ENCODE measurements around the gene RAP1GAP2.
"Not testable (repeated sequence)": the region's sequence is repeated elsewhere in the genome, so short reads cannot be mapped to it uniquely, and the experiment has no call there.

RAP1GAP2 gene

DNA sequence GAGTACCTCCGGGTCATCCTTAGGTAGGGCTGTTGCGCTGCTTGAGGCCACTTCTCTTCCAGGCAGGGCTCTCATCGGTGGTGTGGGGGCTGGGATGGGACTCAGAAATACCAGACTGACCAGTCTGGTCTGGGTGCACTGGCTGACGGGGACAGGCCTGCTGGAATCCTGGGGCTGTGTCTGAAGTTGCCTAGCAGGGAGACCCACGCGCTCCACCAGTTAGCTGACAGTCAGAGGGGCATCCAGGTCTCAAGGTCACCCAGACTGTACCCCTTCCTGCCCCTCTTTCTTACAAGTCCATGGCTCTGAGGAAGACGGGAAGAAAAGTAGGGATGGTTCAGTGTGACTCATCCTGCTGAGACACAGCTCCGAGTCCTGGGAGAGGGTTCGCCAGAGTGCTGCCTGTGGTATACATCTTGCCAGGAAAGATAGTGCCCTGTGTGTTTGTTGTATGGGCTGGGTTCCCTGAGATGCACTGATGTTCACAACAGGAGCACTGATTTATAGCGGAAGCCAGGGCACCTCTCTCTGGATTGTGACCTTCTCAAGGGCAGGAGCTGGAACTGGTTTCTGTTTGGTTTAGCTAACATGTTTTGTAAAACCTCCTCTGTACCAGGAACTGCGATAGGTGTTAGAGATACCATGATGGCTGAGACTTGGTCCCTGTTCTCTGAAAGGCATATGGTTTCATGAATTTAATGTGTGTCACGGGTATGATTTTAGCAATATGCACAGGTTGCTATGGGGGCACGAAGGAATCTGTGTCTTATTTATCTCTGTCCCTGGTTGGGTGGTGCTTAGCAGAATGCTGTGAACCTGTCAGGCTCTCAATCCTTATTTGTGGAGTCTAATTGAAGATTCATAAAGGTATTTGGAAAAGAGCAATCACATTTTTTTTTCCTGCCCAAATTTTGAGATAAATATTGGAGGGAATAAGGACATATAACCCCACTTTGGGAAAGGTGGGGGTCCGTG is 169.7 kb downstream of the RAP1GAP2 start:
- no peak for DNase-seq (ENCODE audit: low read depth in 2 of 2)

GRCh38 chr17:2967515-2967914 is 171.3 kb downstream of the RAP1GAP2 start:
- no peak for DNase-seq (ENCODE audit: low read depth in 2 of 2)

- no peak for DNase-seq (ENCODE audit: low read depth in 2 of 2)
Measured at GRCh38 chr17:2971851-2972250, 175.6 kb downstream of the RAP1GAP2 start.

- no peak for DNase-seq (ENCODE audit: low read depth in 2 of 2)
Measured at GRCh38 chr17:2972749-2973148, 176.5 kb downstream of the RAP1GAP2 start.

GRCh38 chr17:2974347-2974746 is 178.1 kb downstream of the RAP1GAP2 start:
- DNase-seq (ENCODE audit: low read depth in 2 of 2), result no peak

DNA sequence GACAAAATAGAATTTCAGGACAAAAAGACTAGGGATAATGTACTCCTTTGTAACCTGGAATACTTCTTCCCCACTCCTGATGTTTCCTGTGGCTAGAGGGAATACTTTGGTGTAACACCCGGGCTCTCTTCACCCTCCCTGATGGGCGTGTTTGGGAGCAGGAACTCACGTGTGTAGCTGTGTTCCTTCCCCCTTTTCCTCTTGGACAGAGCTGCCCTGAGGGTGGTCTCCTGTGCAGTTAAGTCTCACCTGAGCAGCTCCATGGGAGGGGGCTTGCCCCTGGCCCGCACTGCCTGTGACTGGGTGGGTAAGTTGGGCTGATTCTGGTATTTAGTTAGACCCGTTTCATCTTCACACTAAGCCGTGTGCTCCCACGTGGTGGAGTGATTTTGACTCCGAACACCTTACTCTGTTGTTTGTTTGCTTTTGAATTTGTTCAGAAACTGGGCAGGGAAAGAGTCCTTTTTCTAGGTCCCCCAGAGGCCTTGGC is 179.3 kb downstream of the RAP1GAP2 start:
- no peak for DNase-seq (ENCODE audit: low read depth in 2 of 2)

GRCh38 chr17:2977157-2977556 is 180.9 kb downstream of the RAP1GAP2 start:
- no peak for DNase-seq (ENCODE audit: low read depth in 2 of 2)

GRCh38 chr17:2978116-2978515 is 181.9 kb downstream of the RAP1GAP2 start:
- DNase-seq (ENCODE audit: low read depth in 2 of 2), result no peak

GRCh38 chr17:2978991-2979390 is 182.8 kb downstream of the RAP1GAP2 start:
- no peak for DNase-seq (ENCODE audit: low read depth in 2 of 2)

DNA sequence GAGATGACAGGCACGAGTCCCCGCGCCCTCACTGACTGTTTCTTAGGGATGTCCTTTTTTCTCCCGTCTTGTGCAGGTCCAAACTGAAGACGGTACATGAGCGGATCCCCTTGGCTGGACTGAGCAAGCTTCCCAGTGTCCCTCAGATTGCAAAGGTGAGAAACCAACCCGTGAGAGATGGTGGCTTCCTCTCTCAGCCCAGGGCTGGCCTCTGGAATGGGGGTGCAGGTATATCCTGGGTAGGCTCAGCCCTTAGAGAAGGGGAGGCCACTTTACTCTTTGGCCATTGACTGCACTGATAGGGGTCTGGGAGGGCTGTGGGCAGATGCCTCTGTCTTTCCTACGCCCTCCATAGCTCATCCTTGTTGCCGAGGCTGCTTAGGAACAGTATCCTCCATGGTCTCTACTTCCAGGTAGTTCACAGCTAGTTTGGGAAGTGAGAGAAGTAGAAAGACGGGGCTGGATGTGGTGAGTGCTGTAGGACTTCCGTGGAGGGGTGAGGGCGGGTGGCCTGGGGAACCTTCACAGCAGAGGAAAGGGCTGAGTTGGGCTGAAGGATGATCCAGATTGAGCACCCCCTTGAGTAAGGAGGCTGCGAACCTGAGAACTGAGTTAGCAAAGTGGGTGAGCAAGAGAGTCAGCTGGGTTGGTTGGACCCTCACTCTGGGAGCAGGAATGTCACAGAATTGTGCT is 184.1 kb downstream of the RAP1GAP2 start:
- no peak for DNase-seq (ENCODE audit: low read depth in 2 of 2)

DNA sequence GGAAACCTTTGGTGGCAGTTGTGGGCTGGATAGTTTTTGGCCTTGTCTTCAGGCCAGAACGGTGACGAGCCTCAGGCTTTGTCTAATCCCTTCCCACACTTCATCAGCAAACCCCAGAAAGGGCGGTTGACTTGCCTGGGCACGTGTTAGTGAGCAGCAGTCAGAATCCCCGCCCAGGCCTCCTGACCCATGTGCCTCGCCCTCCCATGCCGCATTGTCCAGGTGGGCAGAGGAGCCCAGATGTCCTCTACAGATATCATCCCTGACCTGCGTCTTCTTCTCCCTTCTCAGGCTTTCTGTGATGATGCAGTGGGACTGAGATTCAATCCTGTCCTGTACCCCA is 184.6 kb downstream of the RAP1GAP2 start:
- no peak for DNase-seq (ENCODE audit: low read depth in 2 of 2)

DNA sequence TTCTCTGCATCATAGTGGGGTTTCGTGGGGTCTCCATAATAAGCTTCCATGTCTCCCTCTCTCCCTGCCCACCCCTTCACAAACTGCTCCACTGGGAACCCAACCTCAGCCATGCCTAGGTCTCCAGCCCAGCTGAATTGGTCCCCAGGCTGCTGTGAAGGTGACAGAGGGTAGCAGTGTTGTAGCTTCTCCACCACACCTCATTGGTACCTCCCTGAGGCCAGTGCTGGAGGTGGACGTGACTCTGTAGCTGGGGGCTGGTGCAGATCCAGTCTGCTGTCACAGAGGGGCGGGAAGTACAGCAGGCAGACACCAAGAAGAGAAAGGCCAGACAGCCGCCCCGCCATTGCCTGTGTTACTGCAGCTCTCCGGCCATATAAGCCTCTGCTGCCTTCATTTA is 185.1 kb downstream of the RAP1GAP2 start:
- DNase-seq (ENCODE audit: low read depth in 2 of 2), result no peak

GRCh38 chr17:2982854-2983253 is 186.6 kb downstream of the RAP1GAP2 start:
- no peak for DNase-seq (ENCODE audit: low read depth in 2 of 2)

DNA sequence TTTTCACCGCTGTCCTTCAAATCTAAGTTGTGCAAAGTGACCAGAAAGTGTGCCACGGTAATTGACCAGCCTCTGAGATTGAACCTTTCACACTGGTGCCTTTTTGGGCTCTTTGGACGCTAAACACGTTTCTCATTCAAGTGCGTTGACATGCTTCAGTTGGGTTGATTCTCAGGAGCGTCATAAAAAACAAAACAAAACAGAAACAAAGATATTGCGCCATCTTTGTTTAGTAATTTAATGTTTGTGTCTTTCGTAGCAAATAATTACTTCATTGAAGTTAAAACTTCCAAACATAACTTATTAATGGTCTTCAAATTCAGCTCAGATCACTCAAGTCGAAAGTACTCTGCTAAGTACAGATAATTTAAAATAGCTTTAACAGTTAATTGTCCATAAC is 187.0 kb downstream of the RAP1GAP2 start:
- no peak for DNase-seq (ENCODE audit: low read depth in 2 of 2)

DNA sequence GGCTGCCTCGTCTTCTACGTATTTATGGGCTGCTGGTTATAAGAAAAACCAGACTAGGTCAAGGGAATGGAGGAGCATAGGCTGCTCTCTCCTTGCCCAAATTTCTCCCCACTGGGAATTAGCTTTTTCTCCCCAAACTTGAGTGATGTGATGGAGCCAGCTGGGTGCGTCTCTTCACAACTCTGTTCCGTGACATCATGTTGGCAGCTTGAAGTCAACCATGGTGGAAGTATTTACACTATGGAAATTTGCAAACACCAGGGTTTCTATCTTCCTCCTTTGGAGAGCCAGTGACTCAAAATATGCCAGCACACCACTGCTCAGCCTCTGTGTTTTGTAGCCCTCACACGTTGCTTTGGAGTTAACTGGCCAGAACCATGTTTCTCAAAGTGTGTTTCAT is 189.1 kb downstream of the RAP1GAP2 start:
- no peak for DNase-seq (ENCODE audit: low read depth in 2 of 2)

GRCh38 chr17:2986925-2987324 is 190.7 kb downstream of the RAP1GAP2 start:
- DNase-seq (ENCODE audit: low read depth in 2 of 2), result no peak

GRCh38 chr17:2989396-2989795 is 193.2 kb downstream of the RAP1GAP2 start:
- DNase-seq (ENCODE audit: low read depth in 2 of 2), result not testable (repeated sequence)

DNA sequence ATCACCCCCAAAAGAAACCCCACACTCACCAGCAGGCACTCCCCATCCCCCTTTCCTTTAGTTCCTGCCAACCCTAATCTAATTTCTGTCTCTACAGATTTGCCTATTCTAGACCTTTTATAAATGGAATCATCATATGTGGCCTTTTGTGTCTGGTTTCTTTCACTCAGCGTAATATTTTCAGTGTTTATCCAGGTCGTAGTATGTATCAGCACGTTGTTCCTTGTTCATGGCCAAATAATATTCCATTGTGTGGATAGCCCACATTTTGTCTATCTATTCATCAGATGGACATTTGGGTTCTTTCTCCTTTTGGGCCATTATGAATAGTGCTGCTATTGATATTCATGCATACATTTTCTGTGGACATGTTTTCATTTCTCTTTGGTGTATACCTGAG is 193.6 kb downstream of the RAP1GAP2 start:
- DNase-seq (ENCODE audit: low read depth in 2 of 2), result no peak

GRCh38 chr17:2990396-2990795 is 194.2 kb downstream of the RAP1GAP2 start:
- no peak for DNase-seq (ENCODE audit: low read depth in 2 of 2)

DNA sequence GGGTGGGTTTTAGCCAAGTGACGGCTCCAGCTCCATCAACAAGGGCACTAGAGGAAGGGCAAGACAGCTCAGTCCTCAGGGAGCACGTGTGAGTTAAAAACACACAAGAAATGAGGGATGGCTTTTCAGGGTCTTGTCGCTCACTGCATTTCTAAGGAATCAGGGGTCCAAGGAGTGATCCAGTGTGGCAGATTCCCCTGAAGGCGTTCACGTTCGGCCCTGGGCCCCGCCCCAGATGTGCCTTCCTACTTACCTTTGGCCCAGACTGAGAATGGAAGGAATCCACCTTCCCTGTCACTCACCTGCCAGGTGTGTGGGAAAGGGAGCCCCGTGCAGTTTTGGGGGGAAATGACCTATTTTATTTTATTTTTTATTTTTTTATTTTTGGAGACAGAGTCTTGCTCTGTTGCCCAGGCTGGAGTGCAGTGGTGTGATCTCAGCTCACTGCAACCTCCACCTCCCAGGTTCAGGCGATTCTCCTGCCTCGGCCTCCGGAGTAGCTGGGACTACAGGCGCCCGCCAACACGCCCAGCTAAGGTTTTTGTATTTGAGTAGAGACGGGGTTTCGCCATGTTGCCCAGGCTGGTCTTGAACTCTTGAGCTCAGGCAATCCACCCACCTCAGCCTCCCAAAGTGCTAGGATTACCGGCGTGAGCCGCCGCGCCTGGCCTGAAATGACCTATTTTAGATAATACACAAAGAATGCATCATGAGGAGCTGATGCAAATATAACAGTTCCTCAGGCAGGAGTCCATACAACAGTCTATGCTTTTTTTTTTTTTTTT is 195.3 kb downstream of the RAP1GAP2 start:
- DNase-seq (ENCODE audit: low read depth in 2 of 2), result not testable (repeated sequence)

DNA sequence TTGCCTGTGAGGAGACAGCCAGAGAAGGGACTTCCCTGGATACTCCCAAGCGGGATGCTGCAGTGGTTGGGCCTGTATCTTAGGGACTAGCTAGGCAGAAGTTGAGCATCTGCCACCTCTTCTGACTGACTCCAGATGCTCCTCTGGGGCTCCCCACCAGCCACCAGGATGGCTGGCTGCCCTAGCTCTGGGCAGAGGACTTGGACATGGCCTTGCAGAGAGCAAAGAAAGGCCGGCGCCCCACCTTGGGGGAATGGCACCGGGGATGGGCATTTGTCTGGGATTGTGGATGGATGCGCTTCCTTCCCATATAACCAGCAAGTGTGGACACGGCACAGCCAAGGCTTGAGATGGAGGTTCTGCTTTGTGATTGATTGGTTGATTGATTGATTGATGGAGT is 198.2 kb downstream of the RAP1GAP2 start:
- no peak for DNase-seq (ENCODE audit: low read depth in 2 of 2)

GRCh38 chr17:2995377-2995776 is 199.1 kb downstream of the RAP1GAP2 start:
- no peak for DNase-seq (ENCODE audit: low read depth in 2 of 2)
